Measurements from ENCODE around the gene LRTM2. TPM values are rescaled to one million over a fixed set of nuclear protein-coding genes. Genes with fewer than 3 reads are reported as not detected.

LRTM2 gene
- total RNA-seq, 4 donors from 2014 or later = not detected

GRCh38 chr12:1820896-1821291 lies 529 bp downstream of the LRTM2 start:
- DNase-seq = no peak
- no peaks in the 10 kb centered on the region for H3K36me3 ChIP-seq
- no peaks in the 10 kb centered on the region for H3K9me3 ChIP-seq
- TF ChIP-seq, protein P1, sequence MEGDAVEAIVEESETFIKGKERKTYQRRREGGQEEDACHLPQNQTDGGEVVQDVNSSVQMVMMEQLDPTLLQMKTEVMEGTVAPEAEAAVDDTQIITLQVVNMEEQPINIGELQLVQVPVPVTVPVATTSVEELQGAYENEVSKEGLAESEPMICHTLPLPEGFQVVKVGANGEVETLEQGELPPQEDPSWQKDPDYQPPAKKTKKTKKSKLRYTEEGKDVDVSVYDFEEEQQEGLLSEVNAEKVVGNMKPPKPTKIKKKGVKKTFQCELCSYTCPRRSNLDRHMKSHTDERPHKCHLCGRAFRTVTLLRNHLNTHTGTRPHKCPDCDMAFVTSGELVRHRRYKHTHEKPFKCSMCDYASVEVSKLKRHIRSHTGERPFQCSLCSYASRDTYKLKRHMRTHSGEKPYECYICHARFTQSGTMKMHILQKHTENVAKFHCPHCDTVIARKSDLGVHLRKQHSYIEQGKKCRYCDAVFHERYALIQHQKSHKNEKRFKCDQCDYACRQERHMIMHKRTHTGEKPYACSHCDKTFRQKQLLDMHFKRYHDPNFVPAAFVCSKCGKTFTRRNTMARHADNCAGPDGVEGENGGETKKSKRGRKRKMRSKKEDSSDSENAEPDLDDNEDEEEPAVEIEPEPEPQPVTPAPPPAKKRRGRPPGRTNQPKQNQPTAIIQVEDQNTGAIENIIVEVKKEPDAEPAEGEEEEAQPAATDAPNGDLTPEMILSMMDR (IDR thresholded peaks at IDR 0.05) = no peak
- TF ChIP-seq POLR2A (IDR thresholded peaks at IDR 0.05) = no peak
- intact Hi-C loops (cut with DNase I) = no loop called here
- 65 to 78% methylated on average over 10 to 11 of the region's 11 CpGs for WGBS, 2 donors
- no peaks in the 10 kb centered on the region for H3K4me1 ChIP-seq
- no peaks in the 10 kb centered on the region for H3K27me3 ChIP-seq
- no peak overlapping the region for H3K4me3 ChIP-seq (replicated peaks in 1 of 3)
- no peak overlapping the region for H3K27ac ChIP-seq

GRCh38 chr12:1821805-1822204 lies 1.4 kb downstream of the LRTM2 start:
- Histone ChIP-seq H3K9me3 (no peaks in the 10 kb centered on the region), H3K27me3 (no peaks in the 10 kb centered on the region), H3K4me1 (no peaks in the 10 kb centered on the region), H3K27ac (no peak overlapping the region), H3K4me3 (replicated peaks in 1 of 3) (no peak overlapping the region), H3K36me3 (no peaks in the 10 kb centered on the region)
- DNase-seq = no peak
- intact Hi-C loops (cut with DNase I) = no loop called here
- no peak for TF ChIP-seq POLR2A (IDR thresholded peaks at IDR 0.05)
- TF ChIP-seq, protein P1 (IDR thresholded peaks at IDR 0.05) = no peak
- 56 to 60% methylated on average over 1 to 2 of the region's 12 CpGs for WGBS, 2 donors

DNA sequence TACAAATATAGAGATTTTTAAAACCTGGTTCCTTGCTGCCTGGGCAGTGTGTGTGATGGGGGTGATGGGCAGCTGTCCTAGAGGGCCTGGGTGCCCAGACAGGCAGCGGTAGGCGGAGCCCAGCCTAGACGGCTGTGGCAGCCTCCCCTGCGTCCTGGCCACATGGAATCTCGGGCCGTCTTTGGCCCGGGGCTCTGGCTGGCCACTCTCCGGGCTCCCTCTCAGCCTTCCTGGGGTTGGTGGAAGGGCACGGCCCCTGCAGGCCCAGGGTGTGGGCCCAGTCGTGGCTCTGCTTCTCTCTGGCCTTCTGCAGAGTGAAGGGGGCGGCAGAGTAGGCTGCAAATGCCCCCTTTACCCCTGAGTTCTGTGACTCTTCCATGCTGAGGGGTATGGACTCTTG lies 2.3 kb downstream of the LRTM2 start:
- Histone ChIP-seq H3K27ac (no peak overlapping the region), H3K4me3 (replicated peaks in 1 of 3) (no peak overlapping the region), H3K9me3 (no peaks in the 10 kb centered on the region), H3K4me1 (no peaks in the 10 kb centered on the region), H3K36me3 (no peaks in the 10 kb centered on the region), H3K27me3 (no peaks in the 10 kb centered on the region)
- DNase-seq = no peak
- intact Hi-C loops (cut with DNase I) = no loop called here
- WGBS, 2 donors = 68 to 100% methylated on average over 2 to 11 of the region's 11 CpGs
- TF ChIP-seq POLR2A (IDR thresholded peaks at IDR 0.05) = no peak
- TF ChIP-seq, protein P1 (IDR thresholded peaks at IDR 0.05) = no peak

DNA sequence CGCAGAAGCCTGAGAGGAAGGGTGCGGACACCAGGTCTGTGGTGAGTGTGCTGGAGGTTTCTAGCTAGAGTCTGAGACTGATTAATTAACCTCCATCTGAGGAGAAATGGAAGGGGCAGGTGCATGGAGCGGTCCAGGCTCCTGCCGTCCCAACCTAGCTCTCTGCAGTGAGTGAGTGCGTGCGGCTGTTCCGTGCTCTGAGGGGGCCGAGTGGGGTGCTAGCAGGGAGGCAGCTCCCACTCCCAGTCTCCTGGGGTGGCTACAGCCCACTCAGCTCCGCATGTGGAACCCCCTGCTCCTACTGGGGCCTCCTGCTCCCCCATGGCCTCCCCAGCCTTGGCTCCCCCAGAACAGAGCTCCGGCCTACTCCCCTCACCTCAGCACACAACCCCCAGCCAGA lies 2.9 kb downstream of the LRTM2 start:
- TF ChIP-seq, protein P1 (IDR thresholded peaks at IDR 0.05) = no peak
- TF ChIP-seq POLR2A (IDR thresholded peaks at IDR 0.05) = no peak
- H3K4me3 ChIP-seq (replicated peaks in 1 of 3) = no peak overlapping the region
- no peaks in the 10 kb centered on the region for H3K36me3 ChIP-seq
- no peaks in the 10 kb centered on the region for H3K9me3 ChIP-seq
- no peaks in the 10 kb centered on the region for H3K27me3 ChIP-seq
- no peaks in the 10 kb centered on the region for H3K4me1 ChIP-seq
- intact Hi-C loops (cut with DNase I) = no loop called here
- H3K27ac ChIP-seq = no peak overlapping the region
- no peak for DNase-seq
- 93 to 94% methylated on average over 9 to 10 of the region's 10 CpGs for WGBS, 2 donors

GRCh38 chr12:1825382-1826102 lies 5.2 kb downstream of the LRTM2 start:
- H3K9me3 ChIP-seq = no peaks in the 10 kb centered on the region
- no peak overlapping the region for H3K27ac ChIP-seq
- intact Hi-C loops (cut with DNase I) = no loop called here
- TF ChIP-seq, protein P1 (IDR thresholded peaks at IDR 0.05) = no peak
- no peak for TF ChIP-seq POLR2A (IDR thresholded peaks at IDR 0.05)
- peaks cover 0 to 2% of the 10 kb centered on the region in 2 donors for H3K4me1 ChIP-seq
- H3K4me3 ChIP-seq (replicated peaks in 1 of 3) = no peak overlapping the region
- no peaks in the 10 kb centered on the region for H3K27me3 ChIP-seq
- no peak for DNase-seq
- H3K36me3 ChIP-seq = no peaks in the 10 kb centered on the region
- WGBS, 2 donors = 80 to 81% methylated on average over 14 of the region's 14 CpGs
